ENCODE measurements around the gene ZNF101.

Gene ZNF101

DNA sequence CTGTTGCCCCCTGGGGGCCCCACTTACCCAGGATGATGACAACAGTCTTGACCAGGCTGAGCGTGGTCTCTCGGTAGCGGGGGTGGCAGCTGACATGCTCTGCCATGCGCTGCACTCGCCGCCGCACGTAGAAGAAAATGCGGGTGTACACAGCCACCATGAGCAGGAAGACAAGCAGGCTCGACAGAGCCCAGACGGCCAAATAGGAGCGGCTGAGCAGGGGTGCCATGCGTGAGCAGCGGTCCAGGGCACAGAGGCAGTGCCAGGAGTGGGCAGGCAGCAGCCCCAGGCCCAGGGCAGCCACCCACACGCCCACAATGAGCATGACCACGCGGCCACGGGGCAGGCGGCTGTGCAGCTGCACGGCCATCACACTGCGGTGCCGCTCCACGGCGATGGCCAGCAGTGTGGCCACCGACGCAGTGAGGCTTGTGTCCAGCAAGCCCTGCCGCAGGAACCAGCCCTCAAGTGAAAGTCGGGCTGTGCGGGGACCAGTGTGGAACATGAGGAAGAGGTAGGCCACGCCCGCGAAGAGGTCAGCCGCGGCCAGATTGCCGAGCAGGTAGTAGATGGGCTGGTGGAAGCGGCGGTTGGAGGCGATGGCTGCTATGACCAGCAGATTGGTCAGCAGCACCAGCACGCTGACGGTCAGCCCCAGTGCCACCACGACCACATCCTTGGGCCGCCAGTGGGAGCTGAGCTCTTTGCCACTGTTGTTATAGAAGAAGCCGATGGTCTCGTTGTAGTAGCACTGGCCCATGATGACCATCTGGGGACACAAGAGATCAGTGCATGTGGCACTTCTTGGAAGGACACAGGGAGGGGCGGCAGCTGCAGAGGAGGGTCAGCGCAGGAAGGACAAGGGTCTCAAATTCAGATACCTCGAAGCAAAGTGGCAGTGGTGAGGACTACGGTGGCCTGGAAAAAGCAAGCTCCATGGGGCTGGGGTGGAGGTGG lies 41.8 kb upstream of the ZNF101 start:
- no peaks in the 10 kb centered on the region for H3K27me3 ChIP-seq (ENCODE audit: insufficient read depth, low read depth, severe bottlenecking)
- no peaks in the 10 kb centered on the region for H3K36me3 ChIP-seq
- no peak for DNase-seq
- no peaks in the 10 kb centered on the region for H3K9me3 ChIP-seq (ENCODE audit: severe bottlenecking)
- TF ChIP-seq, protein P1, sequence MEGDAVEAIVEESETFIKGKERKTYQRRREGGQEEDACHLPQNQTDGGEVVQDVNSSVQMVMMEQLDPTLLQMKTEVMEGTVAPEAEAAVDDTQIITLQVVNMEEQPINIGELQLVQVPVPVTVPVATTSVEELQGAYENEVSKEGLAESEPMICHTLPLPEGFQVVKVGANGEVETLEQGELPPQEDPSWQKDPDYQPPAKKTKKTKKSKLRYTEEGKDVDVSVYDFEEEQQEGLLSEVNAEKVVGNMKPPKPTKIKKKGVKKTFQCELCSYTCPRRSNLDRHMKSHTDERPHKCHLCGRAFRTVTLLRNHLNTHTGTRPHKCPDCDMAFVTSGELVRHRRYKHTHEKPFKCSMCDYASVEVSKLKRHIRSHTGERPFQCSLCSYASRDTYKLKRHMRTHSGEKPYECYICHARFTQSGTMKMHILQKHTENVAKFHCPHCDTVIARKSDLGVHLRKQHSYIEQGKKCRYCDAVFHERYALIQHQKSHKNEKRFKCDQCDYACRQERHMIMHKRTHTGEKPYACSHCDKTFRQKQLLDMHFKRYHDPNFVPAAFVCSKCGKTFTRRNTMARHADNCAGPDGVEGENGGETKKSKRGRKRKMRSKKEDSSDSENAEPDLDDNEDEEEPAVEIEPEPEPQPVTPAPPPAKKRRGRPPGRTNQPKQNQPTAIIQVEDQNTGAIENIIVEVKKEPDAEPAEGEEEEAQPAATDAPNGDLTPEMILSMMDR (IDR thresholded peaks at IDR 0.05; ENCODE audit: low read depth, low read length), result no peak
- no peak overlapping the region for H3K4me3 ChIP-seq (ENCODE audit: low read depth, low read length)
- no peak overlapping the region for H3K27ac ChIP-seq

DNA sequence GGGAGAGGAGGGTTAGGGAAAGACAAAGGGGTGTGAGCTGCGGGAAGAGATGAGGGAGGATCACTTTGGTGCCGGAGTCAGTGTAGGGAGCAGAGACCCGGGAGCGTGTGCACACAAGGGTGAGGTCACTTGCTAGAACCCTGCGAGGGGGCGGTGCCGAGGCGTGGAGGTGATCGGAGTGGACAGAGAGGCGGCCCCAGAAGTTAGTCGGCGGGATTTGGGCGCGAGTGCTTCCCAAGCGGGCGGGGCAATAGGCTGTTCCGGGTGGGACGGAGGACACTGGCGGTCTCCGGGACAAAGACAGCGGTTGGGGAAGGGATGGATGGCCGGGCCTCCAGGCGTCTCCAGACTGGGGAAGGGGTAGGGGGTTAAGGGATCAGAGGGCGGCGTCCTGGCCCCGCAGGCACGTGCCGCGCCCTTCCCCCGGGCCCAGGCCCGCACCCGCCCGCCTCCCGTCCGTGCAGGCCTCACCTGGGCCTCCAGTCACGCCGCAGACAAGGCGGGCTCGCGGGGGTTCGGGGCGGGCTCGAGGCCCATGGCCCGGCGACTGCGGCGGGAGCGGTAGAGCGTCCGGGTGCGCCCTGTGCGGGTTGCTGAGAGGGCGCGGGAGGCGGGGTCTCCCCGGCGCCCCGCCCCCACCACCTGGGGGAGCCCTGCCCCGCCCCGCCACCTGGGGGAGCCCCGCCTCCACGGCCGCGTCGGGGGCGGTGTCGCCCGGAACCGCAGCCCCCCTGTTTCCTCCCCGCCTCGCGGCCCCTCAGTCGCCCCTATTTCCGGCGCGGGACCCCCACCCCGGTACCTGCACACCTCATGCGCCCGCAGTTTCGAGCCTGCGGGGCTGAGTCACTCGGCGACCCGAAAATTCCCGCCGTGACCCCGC lies 40.8 kb upstream of the ZNF101 start, which contains the start of gene LPAR2:
TSS of gene LPAR2 (minus strand) at position 600 of the 880 bp plus-strand sequence. CDS start 945 bp downstream, outside the sequence.
- Histone ChIP-seq H3K36me3 (no peaks in the 10 kb centered on the region), H3K4me3 (ENCODE audit: low read depth, low read length) (no peak within 1 kb of the TSS), H3K27ac (no peak within 1 kb of the TSS), H3K9me3 (ENCODE audit: severe bottlenecking) (no peaks in the 10 kb centered on the region), H3K27me3 (ENCODE audit: insufficient read depth, low read depth, severe bottlenecking) (no peaks in the 10 kb centered on the region)
- TF ChIP-seq, protein P1 (IDR thresholded peaks at IDR 0.05; ENCODE audit: low read depth, low read length), result no peak
- DNase-seq, result no peak

DNA sequence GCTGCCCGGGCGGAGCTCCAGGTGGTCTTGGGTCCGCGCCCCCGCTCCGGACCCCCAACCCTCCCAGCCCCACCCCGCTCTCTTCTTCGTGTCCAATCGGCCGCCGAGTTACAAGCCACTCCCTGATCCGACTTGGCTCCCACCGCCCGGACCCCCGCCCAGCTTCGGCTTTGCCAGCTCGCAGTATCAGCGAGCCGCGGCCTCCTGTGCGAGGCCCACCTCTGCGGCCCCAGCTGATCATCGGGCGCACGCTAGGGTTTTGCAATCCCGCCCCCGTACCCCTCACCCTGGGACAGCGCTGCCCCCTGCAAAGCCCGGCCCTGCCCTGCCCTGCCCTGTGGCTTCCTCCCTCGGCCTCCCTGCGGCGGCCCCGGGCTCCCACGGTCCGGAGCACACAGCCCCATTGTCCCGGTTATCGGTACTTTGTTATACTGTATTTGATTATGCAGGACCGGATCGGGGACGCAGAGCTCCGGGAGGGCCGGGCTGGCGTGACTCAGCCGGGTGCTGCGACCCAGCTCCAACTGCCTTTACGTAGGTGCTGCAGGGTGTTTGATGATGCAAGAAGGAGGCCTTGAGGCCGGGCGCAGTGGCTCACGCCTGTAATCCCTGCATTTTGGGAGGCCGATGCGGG lies 40.0 kb upstream of the ZNF101 start:
- no peak overlapping the region for H3K27ac ChIP-seq
- H3K36me3 ChIP-seq, result no peaks in the 10 kb centered on the region
- no peaks in the 10 kb centered on the region for H3K27me3 ChIP-seq (ENCODE audit: insufficient read depth, low read depth, severe bottlenecking)
- no peak overlapping the region for H3K4me3 ChIP-seq (ENCODE audit: low read depth, low read length)
- TF ChIP-seq, protein P1 (IDR thresholded peaks at IDR 0.05; ENCODE audit: low read depth, low read length), result no peak
- no peaks in the 10 kb centered on the region for H3K9me3 ChIP-seq (ENCODE audit: severe bottlenecking)
- DNase-seq, result no peak

DNA sequence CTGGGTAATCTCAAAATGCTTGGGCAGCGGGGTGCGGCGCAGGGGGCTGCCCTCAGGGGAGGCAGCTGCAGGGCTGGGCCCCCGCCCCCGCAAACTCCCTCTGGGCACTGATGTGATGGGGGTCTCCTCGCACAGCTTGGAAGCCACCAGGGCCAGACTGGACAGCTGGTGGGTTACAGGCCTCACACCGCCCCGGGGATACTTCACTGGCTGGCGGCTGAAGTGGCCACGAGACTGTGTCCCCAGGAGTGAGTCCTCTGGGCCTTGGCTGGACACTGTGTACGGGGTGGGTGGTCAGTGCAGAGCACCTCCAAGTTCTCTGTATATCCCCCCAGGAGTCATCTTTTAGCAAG lies 38.6 kb upstream of the ZNF101 start:
- H3K9me3 ChIP-seq (ENCODE audit: severe bottlenecking), result no peaks in the 10 kb centered on the region
- TF ChIP-seq, protein P1 (IDR thresholded peaks at IDR 0.05; ENCODE audit: low read depth, low read length), result no peak
- no peak overlapping the region for H3K4me3 ChIP-seq (ENCODE audit: low read depth, low read length)
- peaks cover 6% of the 10 kb centered on the region for H3K36me3 ChIP-seq
- H3K27me3 ChIP-seq (ENCODE audit: insufficient read depth, low read depth, severe bottlenecking), result no peaks in the 10 kb centered on the region
- DNase-seq, result no peak
- no peak overlapping the region for H3K27ac ChIP-seq

DNA sequence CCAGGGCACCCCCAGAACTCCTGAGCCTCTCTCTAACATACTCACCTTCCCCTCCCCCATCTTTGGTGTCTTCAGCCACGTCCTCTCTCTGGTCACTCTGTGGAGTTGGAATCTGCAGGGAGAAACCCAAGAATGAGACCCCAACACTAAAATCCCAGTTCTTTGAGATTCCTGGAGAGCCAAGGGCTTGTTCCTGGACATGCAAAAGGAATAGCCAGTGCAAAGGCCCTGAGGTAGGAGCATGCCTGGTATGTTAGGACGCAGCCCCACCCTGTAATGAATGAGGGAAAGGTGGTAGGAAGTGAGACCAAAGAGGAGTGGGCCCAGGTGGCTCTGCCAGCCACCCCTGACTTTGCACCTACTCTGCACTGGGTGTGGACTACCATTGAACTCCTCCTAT lies 38.2 kb upstream of the ZNF101 start:
- Histone ChIP-seq H3K27me3 (ENCODE audit: insufficient read depth, low read depth, severe bottlenecking) (no peaks in the 10 kb centered on the region), H3K27ac (no peak overlapping the region), H3K4me3 (ENCODE audit: low read depth, low read length) (no peak overlapping the region), H3K36me3 (peaks cover 6% of the 10 kb centered on the region), H3K9me3 (ENCODE audit: severe bottlenecking) (no peaks in the 10 kb centered on the region)
- no peak for DNase-seq
- TF ChIP-seq, protein P1 (IDR thresholded peaks at IDR 0.05; ENCODE audit: low read depth, low read length), result no peak
